ENCODE data around the gene HOXA6. TPM values are rescaled to one million over a fixed set of nuclear protein-coding genes. Genes with fewer than 3 reads are reported as not detected.

The HOXA6 gene
- polyA plus RNA-seq, 3 donors = 24.6 to 48.9 (median 36.8) TPM

- DNase-seq (ENCODE audit: extremely low read depth in 1 of 11, low read depth in 9 of 11, low spot score in 4 of 11) = no peak
These were observed 8.4 kb upstream of the HOXA6 start for GRCh38 chr7:27155816-27156507.

GRCh38 chr7:27154901-27155815 lies 7.6 kb upstream of the HOXA6 start:
- no peak for DNase-seq (ENCODE audit: extremely low read depth in 1 of 11, low read depth in 9 of 11, low spot score in 4 of 11)

- DNase-seq (ENCODE audit: extremely low read depth in 1 of 11, low read depth in 9 of 11, low spot score in 4 of 11) = no peak
These were observed 6.8 kb upstream of the HOXA6 start for GRCh38 chr7:27154369-27154768.

- DNase-seq (ENCODE audit: extremely low read depth in 1 of 11, low read depth in 9 of 11, low spot score in 4 of 11) = no peak
These were observed 6.0 kb upstream of the HOXA6 start for GRCh38 chr7:27153526-27153925.

GRCh38 chr7:27152816-27153442 lies 5.4 kb upstream of the HOXA6 start:
- no peak for DNase-seq (ENCODE audit: extremely low read depth in 1 of 11, low read depth in 9 of 11, low spot score in 4 of 11)

GRCh38 chr7:27151931-27152815 lies 4.6 kb upstream of the HOXA6 start, which contains the start of gene HOXA3:
Gene HOXA3 (minus strand): TSS chr7:27152583. CDS start chr7:27110640, 41,943 bp downstream.
- DNase-seq (ENCODE audit: extremely low read depth in 1 of 11, low read depth in 9 of 11, low spot score in 4 of 11) = peak in 9 of 11 donors; percentile 83 to 95 (median 88)

GRCh38 chr7:27151341-27151930 lies 3.9 kb upstream of the HOXA6 start:
- DNase-seq (ENCODE audit: extremely low read depth in 1 of 11, low read depth in 9 of 11, low spot score in 4 of 11) = no peak

- no peak for DNase-seq (ENCODE audit: extremely low read depth in 1 of 11, low read depth in 9 of 11, low spot score in 4 of 11)
These were observed 3.2 kb upstream of the HOXA6 start for GRCh38 chr7:27150568-27151340.

GRCh38 chr7:27149842-27150567 lies 2.4 kb upstream of the HOXA6 start:
- DNase-seq (ENCODE audit: extremely low read depth in 1 of 11, low read depth in 9 of 11, low spot score in 4 of 11) = no peak

- DNase-seq (ENCODE audit: extremely low read depth in 1 of 11, low read depth in 9 of 11, low spot score in 4 of 11) = no peak
These were observed 1.4 kb upstream of the HOXA6 start for GRCh38 chr7:27148756-27149641.

- no peak for DNase-seq (ENCODE audit: extremely low read depth in 1 of 11, low read depth in 9 of 11, low spot score in 4 of 11)
These were observed 619 bp upstream of the HOXA6 start for GRCh38 chr7:27148031-27148755.

GRCh38 chr7:27146491-27147198 lies 929 bp downstream of the HOXA6 start:
- no peak for DNase-seq (ENCODE audit: extremely low read depth in 1 of 11, low read depth in 9 of 11, low spot score in 4 of 11)

- DNase-seq (ENCODE audit: extremely low read depth in 1 of 11, low read depth in 9 of 11, low spot score in 4 of 11) = no peak
These were observed 1.6 kb downstream of the HOXA6 start for GRCh38 chr7:27145914-27146412.

- no peak for DNase-seq (ENCODE audit: extremely low read depth in 1 of 11, low read depth in 9 of 11, low spot score in 4 of 11)
These were observed 2.2 kb downstream of the HOXA6 start for GRCh38 chr7:27145165-27145913.
